HG02973 (cell line): Measurements from ENCODE around the gene KCNT1.

Experiments
- ATAC-seq: cut with Tn5 transposase; IDR thresholded peaks from one replicate; pipeline ENCODE4 v1.9.1; 2021; ENCODE audit warnings: moderate library complexity; ENCODE audit not compliant: unreplicated experiment

The KCNT1 gene

GRCh38 chr9:135762921-135763320 lies 60.9 kb downstream of the KCNT1 start:
- ATAC-seq, result no peak

- ATAC-seq, result no peak
Observed at GRCh38 chr9:135763716-135764446, 61.9 kb downstream of the KCNT1 start.

DNA sequence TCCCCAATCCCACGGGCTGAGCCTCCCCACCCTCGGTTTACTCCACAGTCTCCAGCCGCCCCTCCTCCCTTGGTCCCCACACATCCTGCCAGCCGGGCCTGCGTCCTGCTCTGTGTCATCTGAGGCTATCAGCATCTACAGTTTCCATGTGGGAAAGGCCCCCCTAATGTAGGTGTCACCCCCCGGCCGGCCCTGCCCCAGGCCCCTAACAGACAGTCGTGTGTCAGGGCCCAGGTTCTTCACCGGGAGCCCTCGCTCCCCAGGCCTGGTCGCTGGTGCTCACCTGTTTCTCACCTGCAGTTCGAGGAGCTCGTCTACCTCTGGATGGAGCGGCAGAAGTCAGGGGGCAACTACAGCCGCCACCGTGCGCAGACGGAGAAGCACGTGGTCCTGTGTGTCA lies 62.7 kb downstream of the KCNT1 start:
- no peak for ATAC-seq

DNA sequence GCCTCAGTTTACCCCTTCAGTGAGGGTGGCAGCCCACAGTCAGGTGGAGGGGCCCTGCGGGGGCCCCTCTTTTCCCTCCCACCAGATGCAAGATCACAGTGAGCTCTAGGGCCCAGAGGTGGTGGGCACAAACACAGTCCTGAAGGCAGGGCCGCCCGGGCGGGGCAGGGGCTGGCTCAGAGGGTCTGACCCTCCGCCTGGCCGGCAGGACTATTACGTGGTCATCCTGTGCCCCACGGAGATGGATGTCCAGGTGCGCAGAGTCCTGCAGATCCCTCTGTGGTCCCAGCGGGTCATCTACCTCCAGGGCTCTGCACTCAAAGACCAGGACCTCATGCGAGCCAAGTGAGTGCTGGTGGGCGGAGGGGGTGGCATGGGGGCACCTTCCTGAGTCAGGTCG lies 63.4 kb downstream of the KCNT1 start:
- ATAC-seq, result no peak

- ATAC-seq, result no peak
Observed at GRCh38 chr9:135766251-135766650, 64.3 kb downstream of the KCNT1 start.

DNA sequence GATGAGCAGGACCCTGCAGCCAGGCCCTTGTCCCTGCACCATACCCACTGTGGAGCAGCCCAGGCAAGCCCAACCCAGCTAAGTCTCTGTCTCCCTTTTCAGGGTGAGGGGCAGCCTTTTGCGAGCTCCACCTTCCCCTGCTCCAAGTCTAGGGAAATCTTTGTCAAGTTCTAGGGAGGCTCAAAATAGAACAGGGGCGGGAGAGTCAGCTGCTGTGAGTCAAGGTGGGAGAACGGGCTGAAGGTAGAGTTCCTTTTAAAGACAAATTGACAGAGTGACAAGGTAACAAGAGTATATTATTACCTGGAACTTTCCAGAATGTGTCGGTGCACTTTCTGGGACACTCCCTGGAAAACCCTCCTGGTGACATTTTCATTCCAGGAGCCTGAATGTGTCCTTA lies 64.7 kb downstream of the KCNT1 start:
- no peak for ATAC-seq

GRCh38 chr9:135768516-135769218 lies 66.7 kb downstream of the KCNT1 start:
- ATAC-seq, result no peak

DNA sequence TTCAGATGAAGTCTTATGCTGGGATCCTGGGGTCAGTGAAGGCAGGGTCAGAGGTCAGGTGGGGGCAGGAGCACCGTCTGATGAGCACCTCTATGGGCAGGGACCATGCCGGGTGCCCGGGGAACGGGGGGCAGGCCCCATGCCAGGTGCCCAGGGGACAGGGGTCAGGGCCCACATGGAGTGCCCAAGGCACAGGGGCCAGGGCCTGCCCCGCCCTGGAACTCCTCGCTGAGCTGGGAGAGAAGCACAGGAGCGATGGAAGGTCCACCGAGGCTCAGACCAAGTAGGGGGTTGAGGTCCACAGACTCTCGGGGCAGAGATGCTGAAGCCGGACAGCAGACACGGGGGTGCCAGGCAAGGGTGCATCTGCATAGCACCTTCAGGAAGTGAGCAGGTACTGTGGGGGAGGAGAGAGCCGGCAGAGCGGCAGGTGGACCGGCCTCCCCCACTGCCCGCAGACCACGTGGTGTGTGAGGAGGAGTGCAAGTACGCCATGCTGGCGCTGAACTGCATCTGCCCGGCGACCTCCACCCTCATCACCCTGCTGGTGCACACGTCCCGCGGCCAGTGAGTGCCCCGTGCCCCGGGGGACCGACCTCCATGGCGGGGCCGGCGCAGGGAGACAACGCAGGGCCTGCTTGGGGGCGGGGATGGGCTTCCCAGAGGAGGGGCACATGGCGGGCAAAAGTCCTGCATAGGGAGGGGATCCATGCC lies 67.7 kb downstream of the KCNT1 start:
- ATAC-seq, result no peak

- ATAC-seq, result no peak
Observed at GRCh38 chr9:135770203-135770535, 68.2 kb downstream of the KCNT1 start.

DNA sequence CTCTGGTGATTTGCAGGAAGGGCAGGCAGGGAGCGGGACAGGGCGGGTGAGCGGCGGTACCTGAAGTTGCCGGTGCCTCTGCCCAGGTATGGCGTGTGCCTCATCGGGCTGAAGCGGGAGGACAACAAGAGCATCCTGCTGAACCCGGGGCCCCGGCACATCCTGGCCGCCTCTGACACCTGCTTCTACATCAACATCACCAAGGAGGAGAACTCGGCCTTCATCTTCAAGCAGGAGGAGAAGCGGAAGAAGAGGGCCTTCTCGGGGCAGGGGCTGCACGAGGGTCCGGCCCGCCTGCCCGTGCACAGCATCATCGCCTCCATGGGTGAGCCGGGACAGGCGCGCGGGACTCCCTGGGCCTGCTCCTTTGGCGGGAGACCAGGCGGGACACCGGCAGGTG lies 68.8 kb downstream of the KCNT1 start:
- no peak for ATAC-seq

DNA sequence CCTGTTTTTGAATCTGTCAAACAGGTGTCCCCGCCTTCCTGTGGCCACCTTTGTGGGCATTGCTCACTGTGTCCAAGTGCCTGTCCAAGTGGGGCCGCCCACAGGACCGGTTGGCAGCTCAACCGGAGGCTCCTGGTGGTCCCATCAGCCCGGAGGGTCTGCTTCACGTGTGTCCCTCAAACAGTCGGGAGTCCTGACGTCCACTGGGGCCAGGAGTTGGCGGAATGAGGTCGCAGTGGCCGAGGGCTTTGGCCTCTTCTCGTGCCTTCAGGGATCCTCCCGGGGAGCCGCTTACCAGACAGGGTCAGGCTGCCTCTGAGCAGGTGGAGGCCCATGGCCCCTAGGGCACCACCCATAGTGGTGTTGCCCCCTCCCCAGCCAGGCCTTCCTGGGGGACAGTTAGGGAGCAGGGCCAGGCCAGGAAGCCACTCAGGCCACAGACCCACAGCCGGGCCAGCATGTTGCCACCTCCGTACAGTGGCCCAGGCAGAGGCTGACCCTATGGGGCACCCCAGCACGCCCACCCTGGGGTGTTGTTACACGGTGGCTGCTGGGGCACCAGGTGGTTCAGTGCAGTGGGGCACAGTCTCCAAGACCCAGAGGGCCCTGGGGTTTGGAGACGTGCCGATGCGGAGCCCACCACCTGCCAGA lies 69.5 kb downstream of the KCNT1 start:
- no peak for ATAC-seq

GRCh38 chr9:135772056-135772646 lies 70.2 kb downstream of the KCNT1 start:
- no peak for ATAC-seq

DNA sequence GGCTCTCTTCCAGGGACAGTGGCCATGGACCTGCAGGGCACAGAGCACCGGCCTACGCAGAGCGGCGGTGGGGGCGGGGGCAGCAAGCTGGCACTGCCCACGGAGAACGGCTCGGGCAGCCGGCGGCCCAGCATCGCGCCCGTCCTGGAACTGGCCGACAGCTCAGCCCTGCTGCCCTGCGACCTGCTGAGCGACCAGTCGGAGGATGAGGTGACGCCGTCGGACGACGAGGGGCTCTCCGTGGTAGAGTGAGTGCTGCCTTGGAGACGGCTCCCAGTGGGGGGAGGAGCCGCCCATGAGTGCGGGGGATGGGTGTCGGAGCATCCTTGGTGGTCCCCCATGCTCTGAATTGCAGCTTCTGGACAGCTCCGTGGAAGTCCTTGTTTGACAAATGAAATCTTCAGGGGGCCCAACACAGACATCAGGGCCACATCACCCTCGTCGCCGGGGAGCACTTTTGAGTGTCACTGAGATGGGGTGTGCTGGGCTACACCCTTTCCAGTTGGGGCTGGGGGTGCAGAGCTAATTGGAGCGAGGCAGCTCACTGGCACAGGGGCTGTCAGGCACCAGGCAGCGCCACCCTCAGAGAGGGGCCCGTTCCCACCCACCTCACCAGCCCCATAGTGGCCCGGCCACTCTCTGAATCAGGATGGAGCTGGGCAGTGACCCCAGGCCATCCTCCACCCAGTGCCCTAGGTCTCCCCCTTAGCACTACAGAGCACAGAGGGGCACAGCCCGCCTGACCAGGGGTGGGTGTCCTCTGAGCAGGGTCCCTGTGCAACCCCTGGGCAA lies 70.9 kb downstream of the KCNT1 start:
- ATAC-seq, result no peak

- no peak for ATAC-seq
Observed at GRCh38 chr9:135773530-135774238, 71.7 kb downstream of the KCNT1 start.

- no peak for ATAC-seq
Observed at GRCh38 chr9:135774239-135774747, 72.3 kb downstream of the KCNT1 start.

GRCh38 chr9:135774794-135775525 lies 73.0 kb downstream of the KCNT1 start:
- ATAC-seq, result no peak

DNA sequence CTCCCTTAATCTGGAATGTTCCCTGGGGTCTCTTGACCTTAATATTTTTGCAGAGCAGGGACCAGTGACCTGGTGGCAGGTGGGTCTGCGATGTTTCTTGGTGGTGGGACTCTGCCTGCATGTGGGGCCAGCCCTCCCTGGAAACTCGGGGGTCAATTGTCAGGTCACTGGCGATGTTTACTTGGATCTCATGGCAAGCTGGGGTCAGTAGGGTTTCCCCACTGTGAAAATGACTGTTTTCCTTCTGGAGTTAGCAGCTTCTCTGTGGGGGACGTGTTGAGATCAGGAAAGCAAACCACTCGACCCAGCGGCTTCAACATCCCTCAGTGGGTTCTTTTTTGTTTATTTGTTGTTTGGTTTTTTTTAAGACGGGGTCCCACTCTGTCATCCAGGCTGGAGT lies 73.9 kb downstream of the KCNT1 start:
- no peak for ATAC-seq

GRCh38 chr9:135776893-135777622 lies 75.1 kb downstream of the KCNT1 start:
- ATAC-seq, result no peak
